NCI-H1930 (cell line): ENCODE data around the gene KLHL22.
"Not testable (repeated sequence)": the region's sequence is repeated elsewhere in the genome, so short reads cannot be mapped to it uniquely, and the experiment has no call there.

Source experiments
- DNase-seq, 2 experiments: peaks; one replicate each; lab custom pipeline; 2025; lab: John Stamatoyannopoulos, UW

Gene KLHL22

DNA sequence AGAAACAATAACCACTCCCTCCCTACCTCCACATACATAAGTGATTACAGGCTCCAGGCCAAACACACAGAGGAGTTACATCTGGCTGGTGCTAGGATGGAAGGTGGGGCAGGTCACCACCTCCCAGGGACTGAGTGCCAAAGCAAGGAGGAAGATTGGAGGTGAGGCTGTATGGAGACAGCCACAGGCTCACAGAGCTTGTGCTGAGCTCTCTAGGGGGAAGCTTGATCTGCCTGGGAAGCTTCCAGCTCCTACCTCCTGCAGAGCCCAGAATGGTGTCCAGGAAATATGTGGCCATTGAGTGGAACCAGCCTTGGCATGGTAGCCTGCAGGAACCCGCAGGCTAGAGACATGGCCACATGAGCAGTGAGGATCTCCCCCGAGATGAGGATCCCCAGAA is 8.2 kb upstream of the KLHL22 start:
- no peak for DNase-seq

DNA sequence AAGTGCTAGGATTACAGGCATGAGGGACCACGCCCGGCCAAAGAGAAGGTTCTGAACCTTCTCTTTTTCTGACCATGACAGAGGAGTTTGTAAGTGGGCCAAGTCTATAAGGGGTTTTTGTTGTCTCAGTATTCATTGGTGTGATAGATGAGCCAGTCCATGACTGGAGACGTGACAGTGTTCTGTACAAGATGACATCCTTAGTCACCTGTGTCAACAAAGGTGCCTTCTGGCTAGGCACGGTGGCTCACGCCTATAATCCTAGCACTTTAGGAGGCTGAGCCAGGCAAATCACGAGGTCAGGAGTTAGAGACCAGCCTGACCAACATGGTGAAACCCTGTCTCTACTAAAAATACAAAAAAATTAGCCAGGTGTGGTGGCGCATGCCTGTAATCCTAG is 4.2 kb upstream of the KLHL22 start:
- DNase-seq: no peak

- DNase-seq: no peak
Observed at GRCh38 chr22:20498913-20499312, 3.3 kb upstream of the KLHL22 start.

DNA sequence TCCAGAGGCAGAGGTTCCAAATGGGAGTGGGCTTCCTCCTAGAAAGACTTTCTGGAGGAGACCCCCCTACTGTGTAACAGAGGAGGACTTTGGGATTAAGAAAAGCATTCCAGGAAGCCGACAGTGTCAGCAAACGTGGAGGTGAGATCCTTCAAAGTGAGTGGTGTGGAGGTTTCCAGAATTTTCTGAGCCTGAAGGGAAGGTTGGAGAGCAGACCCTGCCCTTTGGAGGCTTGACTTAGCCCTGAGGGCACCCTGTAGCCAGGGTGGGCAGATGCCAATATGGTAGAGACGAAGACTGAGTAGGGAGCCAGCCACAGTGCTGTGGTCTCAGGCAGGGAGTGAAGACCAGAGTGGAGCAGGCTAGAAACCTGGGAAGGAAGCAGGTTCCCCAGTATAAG is 1.8 kb upstream of the KLHL22 start:
- no peak for DNase-seq

DNA sequence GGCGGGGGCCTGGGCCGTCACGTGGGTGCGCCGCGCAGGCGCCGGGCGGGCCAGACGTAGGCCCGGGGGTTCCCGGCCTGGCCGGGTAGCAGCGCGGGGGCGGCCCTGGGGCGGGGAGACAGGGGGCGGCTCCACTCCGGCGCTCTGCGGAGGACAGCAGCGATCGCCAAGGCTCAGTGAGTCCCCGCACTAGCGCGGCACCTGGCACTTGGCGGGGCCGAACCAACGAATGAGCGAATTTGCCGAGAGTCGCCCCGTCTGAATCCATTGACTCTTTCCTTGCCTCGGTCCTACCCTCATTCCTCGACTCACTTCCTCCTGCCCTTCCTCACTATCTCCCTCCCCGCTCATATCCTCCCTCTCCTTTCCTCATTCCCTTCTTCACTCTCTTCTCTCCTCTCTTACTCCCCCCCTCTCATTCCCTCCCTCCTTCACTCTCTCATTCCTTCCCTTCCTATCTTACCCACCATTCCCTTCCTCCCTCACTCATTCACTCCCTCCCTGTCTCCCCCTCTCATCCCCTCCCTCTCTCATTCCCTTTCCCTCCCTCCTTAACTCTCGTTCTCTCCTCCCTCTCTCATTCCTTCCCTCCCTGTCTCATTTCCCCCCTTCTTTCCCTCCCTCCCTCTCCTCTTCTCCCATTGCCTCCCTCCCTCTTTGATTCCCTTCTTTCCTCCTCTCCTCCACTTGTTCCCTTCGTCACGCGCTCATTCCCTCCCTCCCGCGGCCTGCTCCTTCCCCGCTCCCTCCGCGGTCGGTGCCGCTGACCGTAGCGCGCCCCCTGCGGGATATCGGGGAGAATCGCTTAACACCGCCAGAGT is 476 bp upstream of the KLHL22 start:
- peak; percentile 81 to 88 for DNase-seq

GRCh38 chr22:20491346-20491745 is 4.2 kb downstream of the KLHL22 start:
- DNase-seq: no peak

- DNase-seq: no peak
Observed at GRCh38 chr22:20490941-20491307, 4.7 kb downstream of the KLHL22 start.

DNA sequence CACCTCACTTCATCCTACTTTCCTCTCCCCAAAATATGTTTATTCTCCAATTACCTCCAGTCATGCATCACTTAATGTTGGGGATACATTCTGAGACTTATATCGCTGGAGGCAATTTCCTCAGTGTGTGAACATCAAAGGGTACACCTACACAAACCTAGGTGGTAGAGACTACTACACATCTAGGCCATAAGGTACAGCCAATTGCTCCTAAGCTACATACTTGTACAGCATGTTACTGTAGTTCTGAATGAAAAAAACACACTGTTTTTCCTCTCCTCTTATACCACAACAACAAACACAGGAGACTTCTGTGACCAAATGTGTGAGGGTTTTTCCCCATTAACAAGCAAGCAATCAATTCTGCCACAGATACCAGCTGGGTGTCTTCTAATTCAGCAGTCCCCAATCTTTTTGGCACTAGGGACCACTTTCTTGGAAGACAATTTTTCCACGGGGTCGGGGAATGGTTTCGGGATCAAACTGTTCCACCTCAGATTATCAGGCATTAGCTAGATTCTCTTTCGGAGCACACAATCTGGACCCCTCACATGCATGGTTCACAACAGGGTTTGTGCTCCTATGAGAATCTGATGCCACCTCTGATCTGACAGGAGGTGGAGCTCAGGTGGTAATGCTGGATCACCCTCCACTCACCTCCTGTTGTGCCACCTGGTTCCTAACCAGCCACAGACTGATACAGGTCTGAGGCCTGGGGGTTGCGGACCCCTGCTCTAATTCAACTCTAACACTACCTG is 5.2 kb downstream of the KLHL22 start:
- DNase-seq: no peak

GRCh38 chr22:20488946-20489345 is 6.6 kb downstream of the KLHL22 start:
- no peak for DNase-seq

DNA sequence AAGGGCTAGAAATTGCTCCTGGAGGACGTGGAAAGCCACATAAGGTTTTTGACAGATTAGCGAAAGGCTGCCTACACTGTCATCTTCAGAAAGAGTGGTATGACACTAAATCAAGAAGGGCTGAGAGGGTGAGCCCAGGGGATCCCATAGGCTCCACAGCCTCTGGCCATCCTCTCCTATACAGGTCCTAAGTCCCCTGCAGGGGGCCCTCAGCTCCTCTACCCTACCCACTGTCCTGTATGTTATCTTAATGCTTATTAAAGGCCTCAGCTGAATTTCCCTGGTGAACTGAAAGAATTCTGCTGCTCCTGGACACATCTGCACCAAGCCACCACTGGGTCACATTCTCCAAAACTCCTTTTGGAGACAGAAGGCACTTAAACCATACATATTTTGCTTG is 7.9 kb downstream of the KLHL22 start:
- DNase-seq: no peak

GRCh38 chr22:20486229-20486628 is 9.4 kb downstream of the KLHL22 start:
- DNase-seq: no peak

DNA sequence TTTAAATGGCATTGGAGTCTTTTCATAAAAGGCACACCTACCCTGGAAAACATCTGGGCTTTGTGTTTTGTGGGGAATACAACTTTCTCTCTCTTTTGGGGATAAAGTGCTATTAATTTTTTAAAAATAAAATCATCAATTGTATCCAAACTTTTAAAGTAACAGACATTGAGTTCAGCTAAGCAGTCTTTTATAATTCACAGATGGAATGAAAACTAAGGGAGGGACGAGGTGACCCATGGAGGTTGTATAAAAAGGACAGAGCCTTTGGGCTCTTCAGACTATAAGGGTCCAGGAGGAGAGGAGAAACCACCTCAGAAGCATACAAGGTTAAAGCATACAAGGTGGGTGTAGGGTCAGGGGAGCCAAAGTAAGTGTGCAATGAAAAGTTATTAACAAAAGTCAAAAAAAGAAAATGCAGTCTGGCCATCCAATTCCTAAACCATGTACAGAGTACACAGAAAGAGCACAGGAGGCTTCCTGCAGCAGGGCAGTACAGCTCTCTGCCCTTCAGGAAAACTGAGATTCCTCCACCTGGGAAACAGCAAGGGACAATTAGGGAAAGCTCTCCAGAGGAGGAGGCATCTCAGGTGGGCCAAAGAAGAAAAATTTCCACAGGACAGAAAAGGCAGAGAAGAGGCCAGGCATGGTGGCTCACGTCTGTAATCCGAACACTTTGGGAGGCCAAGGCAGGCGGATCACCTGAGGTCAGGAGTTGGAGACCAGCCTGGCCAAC is 10.5 kb downstream of the KLHL22 start:
- no peak for DNase-seq

DNA sequence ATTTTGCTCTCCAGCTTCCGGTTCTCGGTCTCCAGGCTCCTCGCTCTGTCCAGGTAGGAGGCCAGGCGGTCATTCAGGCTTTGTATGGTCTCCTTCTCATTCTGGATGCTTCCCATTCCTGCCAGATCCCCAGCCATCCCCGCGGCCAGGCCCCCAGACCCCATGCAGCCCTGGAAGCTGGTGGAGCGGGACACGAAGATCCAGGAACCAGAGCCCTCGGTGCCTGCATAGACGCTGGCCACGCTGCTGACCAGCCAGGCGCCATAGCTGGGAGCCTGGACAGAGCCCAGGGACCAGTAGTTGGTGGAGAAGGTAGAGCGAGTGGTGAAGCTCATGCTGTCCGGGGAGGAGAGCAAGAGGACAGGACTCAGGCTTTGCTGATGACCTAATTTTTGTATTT is 11.8 kb downstream of the KLHL22 start:
- DNase-seq: no peak

DNA sequence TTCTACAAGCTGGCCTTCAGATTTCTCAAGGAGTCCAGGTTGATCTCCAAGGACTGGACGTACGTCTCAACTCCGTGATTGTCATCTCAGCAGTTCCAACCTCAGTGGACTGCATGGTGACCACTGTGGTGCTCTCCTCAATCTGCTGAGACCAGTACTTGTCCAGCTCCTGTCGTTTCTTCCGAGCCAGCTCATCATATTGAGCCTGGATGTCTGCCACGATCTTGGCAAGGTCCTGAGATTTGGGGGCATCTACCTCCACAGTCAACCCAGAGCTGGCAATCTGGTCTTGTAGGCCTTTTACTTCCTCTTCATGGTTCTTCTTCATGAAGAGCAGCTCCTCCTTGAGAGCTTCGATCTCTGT is 12.5 kb downstream of the KLHL22 start:
- DNase-seq: not testable (repeated sequence)

GRCh38 chr22:20479612-20480196 is 15.9 kb downstream of the KLHL22 start:
- no peak for DNase-seq

- not testable (repeated sequence) for DNase-seq
Observed at GRCh38 chr22:20478059-20478458, 17.5 kb downstream of the KLHL22 start.

GRCh38 chr22:20475569-20475968 is 20.0 kb downstream of the KLHL22 start:
- not testable (repeated sequence) for DNase-seq

DNA sequence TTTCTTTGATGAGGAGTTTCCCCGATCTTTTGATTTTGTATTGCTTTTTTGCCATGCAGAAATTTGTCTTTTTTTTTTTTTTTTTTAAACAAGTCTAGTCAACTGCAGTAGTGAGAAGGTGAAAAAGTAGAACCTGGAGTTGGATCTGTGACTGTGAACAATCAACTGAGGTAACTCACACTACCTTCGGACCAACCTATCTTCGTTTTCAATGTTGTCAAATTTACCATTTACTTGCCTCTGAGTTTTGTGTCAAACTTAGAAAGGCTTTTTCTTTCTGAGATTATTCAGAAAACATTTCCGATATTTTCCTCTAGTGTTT is 20.5 kb downstream of the KLHL22 start:
- no peak for DNase-seq

GRCh38 chr22:20472629-20473442 is 22.8 kb downstream of the KLHL22 start:
- no peak for DNase-seq

DNA sequence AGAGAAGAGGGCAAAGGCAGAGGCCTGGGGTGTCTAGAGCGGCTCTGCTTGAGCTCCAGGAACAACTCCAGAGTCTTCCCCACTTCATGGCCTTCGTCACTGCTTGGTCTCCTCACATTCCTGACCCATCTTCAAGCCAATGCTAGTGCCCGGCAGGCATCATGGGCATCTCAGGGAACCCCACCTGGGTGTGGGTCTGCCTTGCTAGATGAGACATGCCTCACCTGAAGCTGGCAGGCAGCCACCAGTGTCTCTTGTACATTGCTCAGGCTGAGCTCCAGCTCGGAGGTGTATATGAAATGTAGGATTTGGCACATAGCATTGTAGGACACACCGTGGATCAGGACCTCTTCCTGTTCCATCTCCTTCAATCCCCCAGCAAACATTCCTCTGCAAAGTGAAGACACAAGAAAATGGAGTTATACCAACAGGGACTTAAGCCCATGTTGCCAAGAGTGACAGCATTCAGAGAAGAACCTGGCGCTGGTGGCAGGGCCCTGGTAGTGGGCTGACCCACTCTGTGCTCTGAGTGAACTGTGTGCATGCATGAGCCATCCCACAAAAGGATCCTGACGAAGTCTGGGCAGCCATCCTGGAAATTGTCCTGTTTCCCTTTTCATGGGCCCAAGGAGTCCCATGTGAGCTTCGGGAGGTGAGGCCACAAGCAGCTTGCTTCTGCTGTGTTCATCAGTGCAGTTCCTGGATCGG is 24.3 kb downstream of the KLHL22 start:
- DNase-seq: no peak

DNA sequence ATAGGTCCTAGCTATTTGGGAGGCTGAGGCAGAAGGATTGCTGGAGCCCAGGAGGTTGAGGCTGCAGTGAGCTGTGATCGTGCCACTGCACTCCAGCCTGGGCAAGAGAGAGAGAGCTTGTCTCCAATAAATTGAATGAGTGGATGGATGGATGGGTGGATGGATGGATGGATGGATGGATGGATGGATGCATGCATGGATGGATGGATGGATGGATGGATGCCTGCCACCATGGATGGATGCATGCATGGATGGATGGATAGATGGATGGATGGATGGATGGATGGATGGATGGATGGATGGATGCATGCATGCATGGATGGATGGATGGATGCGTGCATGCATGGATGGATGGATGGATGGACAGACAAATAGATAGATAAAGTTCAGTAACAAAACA is 25.1 kb downstream of the KLHL22 start:
- not testable (repeated sequence) for DNase-seq
